CD4-positive, alpha-beta T cell treated with Interleukin-21 for 1 hour (primary cell): ENCODE data around the gene CCDC148.

Experiments
- DNase-seq: peaks from one replicate; pipeline ENCODE4 v3.0.0-alpha.2; 2020

CCDC148 gene

DNA sequence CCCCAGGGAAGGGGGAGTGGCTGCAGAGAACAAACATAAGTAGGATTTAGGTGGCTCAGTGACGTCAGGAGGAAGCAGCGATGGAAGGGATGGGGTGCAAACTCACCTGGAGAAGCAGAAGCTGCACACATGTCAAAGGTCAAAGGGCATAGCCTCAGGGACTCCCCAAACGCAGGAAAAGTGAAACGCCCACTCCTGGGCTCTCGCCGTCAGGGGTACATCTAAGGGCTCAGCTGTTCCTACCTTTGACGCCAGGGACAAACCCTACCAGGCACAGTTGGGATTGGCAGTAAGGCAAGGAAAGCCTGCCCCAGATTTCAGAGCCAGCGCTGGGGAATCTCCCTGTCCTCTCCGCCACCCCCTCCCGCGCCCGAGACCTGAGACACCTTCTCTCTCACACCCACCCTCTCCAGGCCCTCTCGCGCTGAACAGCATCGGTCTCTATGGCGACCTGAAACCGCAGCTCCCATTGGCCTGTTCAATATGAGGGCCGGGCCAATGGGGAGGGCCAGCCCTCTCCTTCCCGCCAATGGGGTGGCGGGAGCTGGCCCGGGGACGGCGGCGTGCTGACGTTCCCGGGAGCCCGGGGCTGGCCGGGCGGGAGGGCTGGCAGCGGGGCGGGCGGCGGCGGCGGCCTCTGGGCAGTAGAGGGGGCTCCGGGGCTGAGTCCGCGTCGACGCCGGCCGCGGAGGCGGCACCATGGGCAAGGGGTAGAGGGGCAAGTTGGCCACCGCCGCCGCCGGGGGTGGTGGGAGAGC lies at the start of gene CCDC148, which contains the start of gene PKP4:
Gene CCDC148 (minus strand): TSS at position 445 of the 758 bp plus-strand sequence. CDS start 314 bp downstream, at position 131.
Gene PKP4 (plus strand): TSS at position 644 of the 758 bp plus-strand sequence. CDS start 76,233 bp downstream, outside the sequence.
- peak; percentile 94 for DNase-seq

DNA sequence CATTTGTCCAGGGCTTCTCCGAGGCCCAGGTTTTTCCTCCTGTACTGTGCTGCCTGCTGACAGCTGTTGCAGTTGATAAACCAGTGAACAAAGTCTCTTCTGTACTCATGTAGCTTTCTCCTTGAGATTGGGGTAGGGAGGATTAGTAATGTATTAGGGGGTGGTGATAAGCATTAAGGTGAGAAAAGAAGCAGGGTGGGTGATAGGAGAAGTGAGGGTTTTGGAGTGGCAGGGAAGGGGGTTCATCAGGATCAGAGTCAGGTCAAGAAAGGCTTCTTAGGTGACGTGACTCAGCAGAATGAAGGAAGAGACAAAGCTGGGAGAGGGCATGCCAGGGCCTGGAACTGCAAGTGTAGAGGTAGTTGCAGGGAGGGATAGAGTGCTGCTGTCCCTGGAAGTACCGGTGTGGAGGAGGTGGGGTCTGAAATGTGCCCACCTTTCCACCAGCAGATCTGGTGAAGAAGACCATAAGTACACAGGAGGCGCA lies 48.9 kb upstream of the CCDC148 start:
- no peak for DNase-seq

DNA sequence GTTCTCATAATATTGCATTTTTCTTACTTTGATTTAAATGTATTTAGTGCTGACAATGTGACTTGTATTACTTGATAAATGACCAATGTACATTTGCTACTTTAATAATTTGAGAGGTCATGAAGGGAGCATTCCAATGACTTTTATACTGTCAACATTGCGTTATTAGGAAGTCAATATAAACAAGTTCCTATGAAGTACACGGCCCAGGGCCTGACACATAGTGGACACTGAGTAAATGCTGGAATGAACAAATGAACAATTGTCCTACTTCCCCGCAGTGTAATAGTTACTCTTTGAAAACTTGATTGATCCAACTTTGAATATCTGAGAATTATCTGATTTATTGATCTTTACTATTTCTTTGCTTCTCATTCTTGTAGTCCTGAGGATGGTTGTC lies 47.5 kb upstream of the CCDC148 start:
- no peak for DNase-seq

DNA sequence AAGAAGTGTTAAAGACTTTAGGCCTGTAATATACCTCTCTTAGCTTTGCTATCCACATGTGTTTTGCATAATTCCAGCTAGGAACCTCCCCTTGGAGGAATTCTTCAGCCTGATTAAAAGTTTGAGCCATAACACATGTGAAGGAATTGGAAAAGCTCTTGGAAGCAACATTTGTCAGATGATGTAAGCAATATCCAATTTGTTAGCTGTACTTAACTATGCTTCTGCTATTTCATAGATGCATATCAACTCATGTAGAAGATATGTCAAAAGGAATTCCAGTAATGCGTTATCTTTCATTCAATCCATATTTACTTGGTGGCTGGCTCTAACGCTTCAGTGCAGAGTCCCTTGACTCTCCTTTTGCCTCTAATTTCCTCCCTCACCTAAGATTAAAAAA lies 46.4 kb upstream of the CCDC148 start:
- DNase-seq, result no peak

DNA sequence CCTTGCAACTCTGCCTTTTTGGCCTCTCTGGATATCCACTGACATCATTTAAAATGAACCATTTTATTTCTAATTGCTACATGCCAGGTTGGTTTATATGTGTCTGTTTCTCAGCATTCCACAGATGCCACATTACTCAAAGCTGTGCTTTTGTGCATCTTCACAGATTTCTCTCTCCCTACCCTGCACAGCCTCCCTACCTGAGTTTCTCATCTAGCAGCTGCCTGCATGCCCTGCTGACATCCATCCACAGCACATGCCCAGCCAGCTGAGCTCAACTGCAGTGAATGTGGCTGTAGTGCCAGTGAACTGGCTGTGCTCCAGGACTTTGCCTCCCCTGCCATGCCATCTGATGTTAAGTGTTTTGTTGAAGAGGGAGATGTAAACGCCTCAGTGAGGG lies 44.7 kb upstream of the CCDC148 start:
- no peak for DNase-seq

DNA sequence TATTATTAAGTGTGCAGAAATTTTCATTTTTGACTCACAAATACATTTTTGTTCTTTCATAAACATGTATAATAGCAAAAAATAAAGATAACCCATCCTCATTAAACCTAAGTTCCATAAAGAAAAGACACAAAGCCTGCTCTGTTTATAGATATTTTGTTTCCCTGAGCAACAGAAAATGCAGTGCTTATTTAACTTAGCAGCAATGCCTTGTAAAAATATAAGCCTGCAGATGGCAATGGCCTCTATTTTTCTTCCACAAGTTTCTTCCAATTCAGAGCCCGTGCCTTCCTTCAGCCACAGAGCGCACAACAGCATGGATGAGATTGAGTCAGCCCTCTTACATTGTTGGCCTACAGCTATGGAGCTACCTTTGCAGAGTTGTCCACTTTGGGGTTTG lies 43.8 kb upstream of the CCDC148 start:
- no peak for DNase-seq

DNA sequence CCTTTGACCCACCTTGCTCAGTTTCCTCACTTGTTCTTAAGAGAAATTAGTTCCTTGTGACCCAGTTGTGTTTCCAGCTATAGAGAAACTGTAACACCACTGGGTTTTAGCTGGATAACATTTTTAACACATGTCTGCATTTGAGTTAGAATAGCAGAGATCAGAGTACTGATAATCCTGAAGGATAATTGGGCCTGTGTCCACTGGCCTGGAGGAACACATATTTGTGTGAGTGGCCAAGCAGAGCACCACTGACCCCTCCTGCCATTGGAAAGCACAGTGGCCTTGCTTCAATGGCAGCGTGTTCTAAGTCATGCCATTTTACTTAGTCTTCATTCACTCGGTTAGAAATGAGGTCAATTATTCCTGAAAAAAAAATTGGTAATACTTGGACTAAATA lies 42.8 kb upstream of the CCDC148 start:
- DNase-seq, result no peak

DNA sequence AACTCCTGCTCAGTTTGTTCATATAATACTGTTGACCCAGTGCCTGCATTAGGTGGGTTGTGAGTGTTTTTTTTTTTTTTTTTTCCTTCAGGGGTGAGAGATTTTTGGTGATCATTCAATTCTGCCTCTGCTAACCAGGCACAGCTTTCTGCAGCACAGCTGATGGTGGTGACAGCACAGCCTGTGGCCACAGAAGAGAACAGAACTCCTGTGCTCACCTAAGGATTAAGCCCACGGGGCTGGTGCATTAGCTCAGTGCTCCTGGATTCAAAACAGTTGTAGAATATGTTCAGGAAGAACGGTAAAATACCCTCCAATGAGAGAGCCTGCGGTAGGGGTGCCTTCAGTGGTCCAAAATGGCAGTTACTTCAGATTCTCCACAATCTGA lies 42.2 kb upstream of the CCDC148 start:
- no peak for DNase-seq

DNA sequence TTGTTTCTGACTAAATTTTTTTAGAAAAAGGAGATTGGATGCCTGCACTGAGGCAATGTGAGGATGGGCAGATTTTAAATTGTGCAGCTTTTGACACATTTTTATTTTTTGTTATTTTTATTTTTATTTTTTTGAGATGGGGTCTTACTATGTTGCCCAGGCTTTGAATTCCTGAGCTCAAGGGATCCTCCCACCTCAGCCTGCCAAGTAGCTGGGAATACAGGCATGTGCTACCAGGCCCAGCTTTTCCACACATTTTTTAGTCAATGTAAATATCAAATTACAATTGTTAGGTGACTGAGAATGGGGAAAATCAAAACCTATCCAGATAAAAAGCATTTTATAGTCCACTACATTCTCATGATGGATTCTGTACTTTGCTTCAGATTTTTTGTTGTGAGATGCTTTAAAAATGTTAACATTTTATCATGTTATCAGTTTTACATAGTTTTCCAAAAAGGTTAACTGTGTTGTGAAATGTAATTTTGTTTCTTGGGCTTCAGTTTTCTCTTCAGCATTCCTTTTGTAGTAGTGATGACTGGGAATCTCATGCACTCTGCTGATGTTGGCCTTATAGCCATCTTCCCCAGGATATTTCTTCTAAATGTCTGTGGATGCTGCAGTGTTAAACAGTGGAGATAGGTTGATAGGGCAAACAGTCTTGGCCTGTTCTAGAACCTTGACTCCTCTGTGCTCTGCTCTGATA lies 41.6 kb upstream of the CCDC148 start:
- no peak for DNase-seq

DNA sequence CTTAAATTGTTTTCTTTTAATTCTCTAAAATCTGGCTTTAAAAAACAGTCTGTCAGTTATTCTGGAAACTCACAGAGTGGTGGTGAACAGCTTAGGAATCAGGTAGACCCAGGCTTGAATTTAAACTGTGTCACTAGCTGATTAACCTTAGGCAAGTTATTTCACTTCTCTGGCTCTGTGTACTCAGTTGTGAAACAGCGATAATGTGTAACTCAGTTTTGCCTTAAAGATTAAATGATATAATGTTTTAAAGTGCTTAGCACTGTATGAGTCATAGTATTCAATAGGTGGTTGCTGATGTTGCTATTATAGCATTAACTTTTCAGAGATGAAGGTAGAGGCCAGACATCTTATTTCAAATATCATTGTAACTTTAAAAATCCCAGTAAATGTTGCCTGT lies 40.9 kb upstream of the CCDC148 start:
- DNase-seq, result no peak

DNA sequence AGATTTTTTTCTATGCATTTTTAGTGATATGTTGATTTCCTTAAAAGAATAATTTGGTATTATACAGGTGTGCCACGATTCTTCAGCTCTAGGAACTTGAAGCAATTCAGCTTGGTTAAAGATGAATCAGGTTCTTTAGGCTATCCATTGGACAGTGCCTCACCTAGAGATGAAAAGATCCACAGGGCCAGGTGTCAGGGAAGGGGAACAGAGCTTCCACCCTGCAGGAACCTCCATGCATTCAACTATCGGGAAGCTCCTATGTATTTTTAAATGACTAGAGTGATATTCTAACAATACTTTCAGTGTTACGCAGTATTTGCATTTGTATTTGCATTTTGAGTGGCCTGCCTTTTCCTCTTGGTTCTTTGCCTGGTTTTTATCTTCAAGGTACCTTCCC lies 40.4 kb upstream of the CCDC148 start:
- DNase-seq, result no peak

DNA sequence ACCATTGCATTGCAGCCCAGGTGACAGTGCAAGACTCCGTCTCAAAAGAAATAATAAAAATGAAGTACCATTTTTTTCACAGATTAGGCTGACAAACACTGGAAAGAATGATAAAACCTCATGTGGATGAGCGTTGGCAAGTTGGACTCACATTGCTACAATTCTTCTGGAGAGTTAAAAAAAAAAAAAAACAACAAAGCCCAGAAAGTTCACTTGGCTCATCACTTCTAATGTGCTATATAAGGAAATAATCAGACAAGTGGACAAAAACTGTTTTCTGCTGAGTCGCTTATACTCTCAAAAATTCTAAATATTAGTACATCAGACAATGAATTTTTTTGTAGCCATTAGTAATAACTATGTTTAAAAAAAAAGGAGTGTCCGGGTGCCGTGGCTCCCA lies 38.6 kb upstream of the CCDC148 start:
- no peak for DNase-seq

DNA sequence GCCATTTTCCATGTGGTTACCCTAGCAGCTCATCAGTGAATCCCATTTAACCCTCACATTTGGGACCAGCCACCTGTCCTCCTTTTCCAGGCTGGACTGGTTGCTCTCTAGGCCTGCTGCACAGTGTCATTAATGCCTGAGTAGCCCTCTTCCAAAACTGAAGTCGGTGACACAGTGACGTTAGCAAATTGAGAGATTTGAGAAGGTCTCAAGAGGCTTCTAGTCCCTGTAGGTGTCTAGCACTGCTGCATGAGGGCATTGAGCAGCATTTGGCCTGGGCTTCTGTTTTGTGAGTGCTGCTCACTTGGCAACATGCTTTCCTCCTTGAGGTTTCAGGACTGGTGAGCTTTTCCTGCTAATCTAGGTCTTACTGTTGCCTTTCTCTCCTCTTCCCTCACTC lies 36.9 kb upstream of the CCDC148 start:
- DNase-seq, result no peak

DNA sequence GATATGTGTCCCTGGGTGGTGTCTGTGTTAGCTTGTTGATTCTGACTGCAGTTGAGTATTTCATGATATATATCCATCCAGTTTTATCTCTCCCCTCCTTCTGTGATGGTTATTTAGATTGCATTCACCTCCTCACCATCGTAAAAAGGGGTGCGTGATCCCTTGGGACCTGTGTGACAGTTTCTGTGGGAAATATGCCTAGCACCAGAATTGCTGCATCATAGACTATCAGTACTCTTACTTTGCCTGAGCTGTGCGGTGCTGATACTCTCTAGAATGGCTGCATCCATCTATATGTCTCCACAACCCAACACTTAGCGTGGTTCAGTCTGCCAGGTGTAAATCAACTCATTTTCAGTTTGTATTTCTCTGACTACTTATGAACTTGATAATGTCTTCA lies 34.5 kb upstream of the CCDC148 start:
- no peak for DNase-seq

DNA sequence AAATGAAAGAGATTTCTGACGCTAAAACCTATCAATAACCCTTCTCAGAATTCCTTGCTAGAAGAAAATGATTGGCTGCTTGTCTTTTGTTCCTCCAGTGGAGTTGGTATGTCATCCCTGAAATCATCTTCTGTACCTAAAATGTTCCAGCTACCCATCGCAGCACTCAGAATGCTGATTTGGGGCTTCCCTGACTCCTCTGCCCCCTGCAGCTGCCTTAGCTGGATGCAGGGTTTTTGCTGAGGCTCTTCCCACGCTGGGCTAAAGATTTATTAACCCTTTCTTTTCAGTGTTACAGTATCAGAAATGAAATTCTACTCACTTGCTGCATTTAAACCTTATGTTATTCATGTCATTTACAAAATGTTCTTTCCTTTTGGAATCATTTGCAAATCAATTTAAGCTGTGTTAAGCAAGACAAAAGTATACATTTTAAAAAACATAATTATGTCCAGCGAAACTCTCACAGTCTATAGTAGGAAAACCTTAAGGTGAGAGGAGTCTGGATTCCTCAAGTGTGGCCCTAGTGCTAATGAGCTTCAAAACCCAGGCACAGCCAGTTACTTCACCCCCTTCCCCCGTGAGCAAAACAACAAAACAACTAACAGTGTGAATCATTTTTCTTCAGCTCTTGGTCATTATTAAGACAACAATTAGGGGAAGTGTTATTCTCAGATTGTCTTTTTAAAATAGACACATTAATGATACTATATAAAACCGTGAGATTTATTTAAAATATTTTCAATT lies 33.0 kb upstream of the CCDC148 start:
- no peak for DNase-seq

DNA sequence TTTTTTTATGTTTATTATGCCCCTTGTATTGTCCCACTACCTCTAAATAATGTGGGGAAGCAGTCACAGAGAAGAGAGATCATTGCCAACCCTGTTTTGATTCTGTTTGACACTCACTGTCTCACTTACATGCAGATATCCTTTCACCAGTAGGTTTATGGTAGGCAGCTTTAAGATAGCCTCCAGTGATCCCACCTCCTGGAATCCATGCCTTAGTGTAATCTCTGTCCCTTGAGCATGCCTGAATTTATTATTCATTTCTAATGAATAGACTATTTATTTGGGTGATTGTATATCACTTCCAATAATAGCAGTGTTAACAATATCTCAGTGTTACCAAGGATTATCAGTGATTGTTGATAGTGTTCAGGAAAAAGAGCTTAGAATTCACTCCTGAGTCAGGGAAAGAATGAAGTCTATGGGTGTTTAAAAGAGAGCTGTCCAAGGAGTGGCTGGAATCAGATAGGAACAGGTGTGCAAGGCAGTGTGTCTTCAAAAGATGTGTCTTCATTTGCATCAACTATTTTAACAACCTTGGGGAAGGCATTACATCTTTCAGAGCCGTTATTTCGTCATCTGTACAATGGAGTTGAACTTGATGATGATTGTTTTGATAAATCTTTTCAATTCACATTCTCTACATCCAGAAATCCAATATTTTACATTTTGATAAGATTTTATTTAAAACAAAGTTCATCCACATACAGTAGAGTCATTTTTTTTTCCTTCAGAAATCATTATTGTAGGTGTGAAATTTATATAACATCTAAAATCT lies 32.1 kb upstream of the CCDC148 start:
- no peak for DNase-seq

DNA sequence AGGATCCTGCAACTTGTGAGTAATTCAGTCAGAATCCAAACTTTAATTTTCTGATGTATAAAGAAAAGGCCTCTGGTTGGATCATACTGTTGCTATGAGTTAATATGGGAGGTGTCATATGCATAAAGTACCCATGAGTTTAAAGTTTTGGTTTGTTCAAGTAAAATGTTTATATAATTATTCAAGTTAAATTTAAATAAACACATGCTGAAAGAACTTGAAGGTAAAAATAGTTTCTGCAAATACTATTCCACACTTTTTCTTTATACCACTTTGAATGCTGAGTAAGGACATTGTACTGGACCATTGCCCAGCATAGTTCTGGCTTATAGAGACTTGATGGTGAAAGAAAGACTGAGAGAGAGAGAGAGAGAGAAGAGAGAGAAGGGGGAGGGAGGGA lies 30.9 kb upstream of the CCDC148 start:
- DNase-seq, result no peak

DNA sequence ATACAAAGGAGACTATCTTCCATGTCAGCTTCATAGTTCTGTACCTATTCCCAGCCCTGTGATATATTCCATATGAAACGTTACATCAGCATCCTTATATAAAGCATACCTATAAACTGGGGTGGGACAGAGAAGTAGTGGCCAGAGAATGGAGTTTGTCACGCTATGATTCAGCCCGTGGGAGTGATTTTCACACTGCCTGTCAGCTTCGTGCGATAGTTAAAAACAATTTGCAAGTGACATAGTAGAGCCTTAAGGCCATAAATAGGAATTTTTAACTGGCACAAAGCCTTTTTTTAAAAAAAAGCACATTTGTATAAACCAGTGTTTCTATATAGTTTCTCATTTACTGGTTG lies 30.4 kb upstream of the CCDC148 start:
- DNase-seq, result no peak

DNA sequence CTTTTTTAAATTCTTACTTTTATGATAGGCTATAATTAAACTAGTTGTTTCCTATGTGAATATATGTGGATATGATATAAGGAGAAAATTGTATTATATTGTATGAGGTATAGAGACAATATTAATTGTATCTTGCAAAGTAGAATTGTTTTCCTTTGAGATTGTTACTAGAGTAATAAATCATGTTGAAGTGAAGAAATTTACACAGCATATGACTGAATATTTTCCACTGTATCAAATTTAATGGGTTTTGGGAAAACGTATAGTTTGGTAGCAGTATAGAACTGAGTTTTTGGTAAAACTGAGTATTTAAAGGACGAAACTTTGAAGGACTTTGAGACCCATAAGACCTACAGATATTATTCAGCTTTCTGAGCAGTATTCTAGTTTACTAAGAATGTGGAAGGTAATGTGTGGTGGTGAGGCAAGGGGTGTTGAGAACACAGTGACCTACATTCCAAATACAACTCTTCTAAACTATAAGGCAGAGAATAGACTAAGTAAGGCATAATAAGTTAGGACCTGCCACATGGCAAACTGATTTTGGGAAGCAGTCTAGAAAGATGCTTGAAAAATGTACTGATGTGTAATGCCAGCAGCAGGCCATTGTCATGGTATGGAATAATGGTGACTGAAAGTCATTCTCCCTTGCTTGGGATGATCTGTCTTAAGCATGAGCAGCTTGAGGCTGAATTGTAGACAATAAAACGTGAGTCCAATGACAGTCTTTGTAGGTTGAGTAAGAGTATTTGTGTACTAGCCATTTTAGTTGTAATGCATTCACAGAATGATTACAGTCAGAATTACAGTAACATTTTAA lies 29.8 kb upstream of the CCDC148 start:
- DNase-seq, result no peak

DNA sequence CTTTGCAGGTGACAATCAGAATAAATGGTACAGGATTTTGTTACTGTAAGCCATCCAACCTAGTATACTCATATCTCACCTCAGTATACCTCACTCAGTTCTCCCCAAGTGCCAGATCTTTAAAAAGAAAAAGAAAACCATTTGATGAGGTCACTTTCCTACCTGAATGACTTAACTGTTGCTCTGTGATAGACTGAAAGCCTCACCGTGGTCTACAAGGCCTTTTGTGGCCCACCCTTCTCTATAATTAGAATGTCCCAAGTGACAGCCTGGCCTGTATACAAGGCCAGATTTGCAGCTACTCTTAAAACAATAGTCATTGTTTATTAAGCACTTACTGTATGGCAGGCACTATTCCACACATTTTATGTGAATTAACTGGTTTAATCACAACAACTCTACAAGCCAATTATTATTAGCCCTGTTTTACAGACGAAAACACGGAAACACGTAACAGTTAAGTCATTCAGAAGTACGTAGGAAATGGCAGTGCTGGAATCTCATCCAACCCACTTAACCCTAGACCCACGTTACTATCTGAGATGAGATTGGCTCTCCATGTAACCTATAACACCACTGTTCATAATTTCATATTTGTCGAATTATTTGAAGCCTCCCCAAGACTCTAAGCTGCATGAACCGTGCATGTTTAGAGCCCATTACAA lies 28.5 kb upstream of the CCDC148 start:
- no peak for DNase-seq

DNA sequence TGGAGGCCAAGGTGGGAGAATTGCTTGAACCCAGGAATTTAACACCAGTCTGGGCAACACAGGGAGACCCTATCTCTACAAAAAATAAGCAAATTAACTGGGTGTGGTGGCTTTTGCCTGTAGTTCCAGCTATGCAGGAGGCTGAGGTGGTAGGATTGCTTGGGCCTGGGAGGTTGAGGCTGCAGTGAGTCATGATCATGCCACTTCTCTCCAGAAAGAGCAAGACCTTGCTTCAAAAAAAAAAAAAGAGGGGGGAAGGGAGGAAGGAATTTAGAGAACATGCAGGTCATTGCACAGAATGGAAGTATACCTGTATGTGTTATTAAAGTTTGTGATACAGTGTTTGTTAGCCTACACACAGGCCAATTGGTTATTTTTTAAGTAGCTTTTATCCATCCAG lies 26.0 kb upstream of the CCDC148 start:
- DNase-seq, result no peak
